ENCODE results near the gene RAD51C.
"Not testable (repeated sequence)": the region's sequence is repeated elsewhere in the genome, so short reads cannot be mapped to it uniquely, and the experiment has no call there.

The RAD51C gene

GRCh38 chr17:58684462-58684861, 7.9 kb upstream of the RAD51C start:
- not testable (repeated sequence) for DNase-seq

GRCh38 chr17:58686980-58687379, 5.4 kb upstream of the RAD51C start:
- DNase-seq, result no peak

GRCh38 chr17:58688521-58688920, 3.9 kb upstream of the RAD51C start:
- DNase-seq, result no peak

- DNase-seq, result not testable (repeated sequence)
Measured at GRCh38 chr17:58690033-58690432, 2.4 kb upstream of the RAD51C start.

- no peak for DNase-seq
Measured at GRCh38 chr17:58691701-58692238, 632 bp upstream of the RAD51C start, which contains the start of gene TEX14. Gene TEX14, minus strand, starts transcription at chr17:58692045. Its CDS starts 40,044 bp downstream, at chr17:58652001.

- no peak for DNase-seq
Measured at GRCh38 chr17:58693208-58693607, 806 bp downstream of the RAD51C start.

GRCh38 chr17:58693751-58694150, 1.3 kb downstream of the RAD51C start:
- no peak for DNase-seq

GRCh38 chr17:58694302-58694701, 1.9 kb downstream of the RAD51C start:
- no peak for DNase-seq

- no peak for DNase-seq
Measured at GRCh38 chr17:58694826-58695225, 2.4 kb downstream of the RAD51C start.

GRCh38 chr17:58699771-58700170, 7.4 kb downstream of the RAD51C start:
- DNase-seq, result no peak

GRCh38 chr17:58702045-58702476, 9.7 kb downstream of the RAD51C start:
- DNase-seq, result no peak

- DNase-seq, result no peak
Measured at GRCh38 chr17:58702708-58703107, 10.3 kb downstream of the RAD51C start.

GRCh38 chr17:58703137-58703915, 10.9 kb downstream of the RAD51C start:
- no peak for DNase-seq

- no peak for DNase-seq
Measured at GRCh38 chr17:58703916-58704286, 11.5 kb downstream of the RAD51C start.

- DNase-seq, result no peak
Measured at GRCh38 chr17:58706351-58707140, 14.1 kb downstream of the RAD51C start.

- peak; percentile 88 for DNase-seq
Measured at GRCh38 chr17:58710948-58711552, 18.6 kb downstream of the RAD51C start.

- DNase-seq, result no peak
Measured at GRCh38 chr17:58722274-58722673, 29.9 kb downstream of the RAD51C start.

GRCh38 chr17:58722696-58723095, 30.3 kb downstream of the RAD51C start:
- no peak for DNase-seq

- no peak for DNase-seq
Measured at GRCh38 chr17:58728798-58729197, 36.4 kb downstream of the RAD51C start.

GRCh38 chr17:58730937-58731336, 38.5 kb downstream of the RAD51C start:
- no peak for DNase-seq

GRCh38 chr17:58734040-58734439, 41.6 kb downstream of the RAD51C start:
- no peak for DNase-seq

GRCh38 chr17:58734811-58735210, 42.4 kb downstream of the RAD51C start:
- no peak for DNase-seq

GRCh38 chr17:58741121-58741625, 48.8 kb downstream of the RAD51C start:
- DNase-seq, result no peak

All from NCI-H1694 (cell line).